Amniotic stem cell (primary cell): Measurements from ENCODE around the gene MGAT2.
A peak's percentile ranks its signal among the peaks of the same experiment; 100 is the strongest.
"Not testable (repeated sequence)": the region's sequence is repeated elsewhere in the genome, so short reads cannot be mapped to it uniquely, and the experiment has no call there.

Source experiments
- DNase-seq: peaks from one replicate; lab custom pipeline; 2025; lab: John Stamatoyannopoulos, UW

Gene MGAT2

DNA sequence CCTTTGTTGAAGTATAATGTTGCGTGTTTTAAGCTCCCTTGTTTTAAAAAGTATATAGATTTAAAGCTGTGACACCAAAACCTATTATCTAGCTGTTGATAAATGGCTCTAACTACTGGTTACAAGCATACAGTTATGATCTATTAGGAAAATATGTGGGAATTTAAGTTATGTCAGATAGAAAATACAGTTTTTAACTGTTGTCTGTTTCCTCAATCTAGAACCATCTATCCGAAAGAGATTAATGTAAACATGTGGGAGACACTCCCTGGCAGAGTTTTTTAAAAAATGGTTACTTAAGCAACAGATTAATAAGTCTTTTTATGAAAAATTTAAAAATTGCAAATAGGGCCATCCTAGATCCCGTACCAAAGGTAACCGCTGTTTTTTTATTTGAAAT, 8.3 kb upstream of the MGAT2 start:
- DNase-seq = no peak

- no peak for DNase-seq
Measured at GRCh38 chr14:49612671-49613070, 7.9 kb upstream of the MGAT2 start.

- no peak for DNase-seq
Measured at GRCh38 chr14:49614196-49614595, 6.4 kb upstream of the MGAT2 start.

- no peak for DNase-seq
Measured at GRCh38 chr14:49615776-49616175, 4.8 kb upstream of the MGAT2 start.

GRCh38 chr14:49617852-49618519, 2.6 kb upstream of the MGAT2 start:
- DNase-seq = no peak

GRCh38 chr14:49619273-49619672, 1.3 kb upstream of the MGAT2 start:
- DNase-seq = not testable (repeated sequence)

DNA sequence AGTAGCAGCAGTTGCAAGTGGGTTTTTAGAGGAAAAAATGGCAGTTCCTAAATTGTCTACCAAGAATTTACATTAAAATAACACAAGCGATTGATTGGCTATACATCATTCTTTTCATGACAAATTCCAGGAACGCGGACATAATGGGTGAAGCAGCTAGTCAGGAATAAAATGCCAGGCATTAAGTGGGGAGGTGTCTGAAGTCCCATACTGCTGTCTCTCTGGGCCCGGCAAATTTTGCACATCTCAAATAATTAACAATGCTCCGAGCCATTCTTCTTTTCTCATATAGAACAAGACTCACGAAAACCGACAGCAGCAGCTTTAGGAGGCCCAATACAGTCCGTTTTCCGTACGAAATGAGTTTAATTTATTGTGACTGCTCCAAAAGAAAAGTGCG, 869 bp upstream of the MGAT2 start:
- DNase-seq = no peak

GRCh38 chr14:49621114-49621881, 699 bp downstream of the MGAT2 start:
- DNase-seq = no peak

- DNase-seq = no peak
Measured at GRCh38 chr14:49622022-49622607, 1.5 kb downstream of the MGAT2 start.

DNA sequence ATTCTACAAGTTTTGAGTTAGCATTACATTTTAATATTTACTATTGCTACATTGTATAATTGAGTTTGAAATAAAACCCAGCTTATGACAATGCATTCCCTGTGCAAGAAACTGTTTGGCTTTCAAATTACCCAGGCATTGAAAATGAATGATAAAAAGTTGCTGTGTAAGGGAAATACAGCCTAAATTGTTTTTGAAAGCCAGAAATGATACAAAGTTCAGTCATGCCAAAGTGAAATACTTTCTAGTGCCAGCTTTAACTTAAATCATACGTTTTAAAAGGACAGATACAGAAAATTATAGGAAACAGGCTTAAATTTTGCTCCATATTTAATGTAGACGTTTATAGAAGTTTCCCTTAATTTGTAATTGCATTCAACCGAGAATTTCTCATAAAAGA, 2.8 kb downstream of the MGAT2 start:
- DNase-seq = no peak

DNA sequence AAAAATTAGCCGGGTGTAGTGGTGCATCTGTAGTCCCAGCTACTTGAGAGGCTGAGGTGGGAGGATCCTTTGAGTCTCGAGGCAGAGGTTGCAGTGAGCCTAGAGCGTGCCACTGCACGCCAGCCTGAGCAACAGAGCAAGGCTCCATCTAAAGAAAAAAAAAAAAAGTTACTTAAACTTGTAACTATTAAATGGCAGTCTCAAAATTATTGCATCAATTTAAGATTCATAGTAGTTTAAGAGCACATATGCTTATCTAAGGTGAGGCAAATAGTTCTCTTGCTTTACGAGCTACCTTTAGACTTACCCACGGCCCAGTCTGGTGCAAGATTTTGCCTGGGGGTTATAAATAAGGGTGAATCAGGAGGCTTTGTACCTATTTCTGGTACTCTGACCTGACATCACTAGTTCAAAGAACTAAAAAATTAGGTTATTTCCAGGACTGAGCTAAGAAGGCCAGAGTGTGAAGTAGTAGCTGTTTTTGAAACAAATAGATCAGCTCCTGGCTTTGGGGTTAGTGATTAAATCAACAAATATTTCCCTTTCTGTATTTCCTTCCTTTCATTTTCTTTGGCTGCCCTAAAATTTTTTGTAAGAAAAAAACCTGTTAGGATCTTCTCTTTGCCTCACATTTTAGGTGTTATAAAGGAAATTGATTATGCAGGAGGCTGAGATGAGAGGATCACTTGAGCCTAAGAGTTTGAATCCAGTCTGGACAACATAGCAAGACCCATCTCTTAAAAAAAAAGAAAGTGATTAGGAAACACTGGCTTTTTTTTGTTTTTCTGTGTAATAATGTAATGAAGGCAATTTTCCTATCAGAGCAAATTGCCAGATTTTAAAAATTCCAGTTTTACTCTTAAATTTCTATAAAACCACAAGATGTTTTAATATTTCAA, 3.6 kb downstream of the MGAT2 start:
- no peak for DNase-seq

- DNase-seq = peak; percentile 88
Measured at GRCh38 chr14:49633640-49634546, 13.3 kb downstream of the MGAT2 start.

DNA sequence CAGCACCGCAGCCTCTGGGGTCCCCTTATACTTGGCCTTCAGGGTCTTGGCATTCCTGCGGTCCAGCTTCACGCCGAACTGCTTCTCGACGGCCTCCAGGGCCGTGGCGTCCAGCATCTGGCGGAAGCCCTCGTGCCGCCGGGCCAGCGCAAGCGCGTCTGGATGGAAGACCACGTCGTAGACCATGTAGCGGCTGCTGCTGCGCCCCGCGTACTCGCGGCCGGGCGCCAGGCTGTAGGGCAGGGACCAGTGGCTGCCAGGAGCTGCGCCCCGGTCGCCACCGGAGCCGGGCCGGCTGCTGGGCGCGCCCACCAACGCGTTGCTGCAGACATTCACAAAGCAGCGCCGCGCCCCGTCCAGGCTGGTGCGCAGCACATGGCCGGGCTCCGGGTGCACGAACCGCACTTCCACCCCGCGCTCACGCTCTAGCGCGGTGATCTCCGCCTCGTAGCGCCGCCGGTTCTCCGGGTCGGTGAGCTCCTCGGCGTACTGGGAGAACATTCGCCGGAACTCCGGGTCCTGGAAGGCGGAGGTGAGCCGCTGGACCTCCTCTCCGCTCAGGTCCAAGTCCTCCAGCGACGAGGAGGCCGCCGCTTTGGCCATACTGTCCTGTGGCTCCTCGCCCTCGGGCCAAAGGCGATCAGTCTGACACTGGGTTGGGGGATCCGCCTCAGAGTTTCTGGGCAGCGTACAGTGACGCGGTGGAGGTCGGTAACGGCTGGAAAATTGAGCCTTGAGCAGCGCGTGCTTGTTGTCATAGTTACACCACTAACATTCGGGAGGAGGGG, 14.1 kb downstream of the MGAT2 start, which contains the start of gene DNAAF2:
DNAAF2 (minus strand) TSS at position 698 of the 788 bp plus-strand sequence; CDS start at position 603, 95 bp downstream.
- DNase-seq = peak; percentile 88

GRCh38 chr14:49636866-49637265, 16.3 kb downstream of the MGAT2 start:
- no peak for DNase-seq

GRCh38 chr14:49637534-49638078, 17.0 kb downstream of the MGAT2 start:
- no peak for DNase-seq

- no peak for DNase-seq
Measured at GRCh38 chr14:49640540-49641417, 20.2 kb downstream of the MGAT2 start.

DNA sequence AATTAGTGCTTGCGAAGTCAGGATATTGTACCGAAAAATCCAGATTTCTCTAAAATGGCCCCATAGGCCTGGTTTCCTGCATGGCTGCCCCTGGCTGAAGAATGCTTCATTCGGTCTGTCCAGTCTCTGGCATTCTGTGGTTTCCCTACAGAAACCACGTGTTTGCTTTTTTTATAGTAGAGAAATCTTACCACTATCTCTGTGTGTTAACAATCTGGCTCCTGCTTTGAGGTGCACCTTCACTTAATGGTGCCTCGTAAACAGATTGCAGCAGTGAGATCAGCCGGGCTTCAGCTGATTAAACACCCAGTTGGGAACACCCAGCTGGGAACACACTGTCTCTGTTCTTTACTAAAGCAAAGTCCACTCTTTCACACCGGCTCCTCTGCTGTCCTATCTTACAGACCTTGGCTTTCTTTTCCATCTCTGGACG, 21.1 kb downstream of the MGAT2 start:
- DNase-seq = no peak

DNA sequence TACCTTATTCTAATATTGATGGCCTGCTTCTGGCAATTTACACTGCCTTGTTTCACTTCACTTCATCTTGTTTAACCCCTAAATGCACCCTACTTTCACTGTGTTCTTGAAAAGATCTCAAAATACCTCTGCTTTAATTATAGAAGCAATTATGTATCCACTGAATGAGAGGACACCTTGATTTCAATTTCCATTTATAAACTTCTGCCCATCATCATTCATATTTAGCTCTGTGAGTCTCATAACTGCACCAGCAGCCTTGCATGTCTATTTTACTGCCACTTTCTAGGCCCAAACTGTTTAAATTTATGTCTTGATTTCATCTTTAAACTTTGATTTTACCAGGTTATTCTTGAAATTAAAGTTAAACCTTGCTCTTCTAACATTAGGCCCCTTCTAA, 21.6 kb downstream of the MGAT2 start:
- no peak for DNase-seq

- no peak for DNase-seq
Measured at GRCh38 chr14:49653508-49653907, 32.9 kb downstream of the MGAT2 start.
